ENCODE data around the gene CHRD.
"Not testable (repeated sequence)": the region's sequence is repeated elsewhere in the genome, so short reads cannot be mapped to it uniquely, and the experiment has no call there.

The CHRD gene

DNA sequence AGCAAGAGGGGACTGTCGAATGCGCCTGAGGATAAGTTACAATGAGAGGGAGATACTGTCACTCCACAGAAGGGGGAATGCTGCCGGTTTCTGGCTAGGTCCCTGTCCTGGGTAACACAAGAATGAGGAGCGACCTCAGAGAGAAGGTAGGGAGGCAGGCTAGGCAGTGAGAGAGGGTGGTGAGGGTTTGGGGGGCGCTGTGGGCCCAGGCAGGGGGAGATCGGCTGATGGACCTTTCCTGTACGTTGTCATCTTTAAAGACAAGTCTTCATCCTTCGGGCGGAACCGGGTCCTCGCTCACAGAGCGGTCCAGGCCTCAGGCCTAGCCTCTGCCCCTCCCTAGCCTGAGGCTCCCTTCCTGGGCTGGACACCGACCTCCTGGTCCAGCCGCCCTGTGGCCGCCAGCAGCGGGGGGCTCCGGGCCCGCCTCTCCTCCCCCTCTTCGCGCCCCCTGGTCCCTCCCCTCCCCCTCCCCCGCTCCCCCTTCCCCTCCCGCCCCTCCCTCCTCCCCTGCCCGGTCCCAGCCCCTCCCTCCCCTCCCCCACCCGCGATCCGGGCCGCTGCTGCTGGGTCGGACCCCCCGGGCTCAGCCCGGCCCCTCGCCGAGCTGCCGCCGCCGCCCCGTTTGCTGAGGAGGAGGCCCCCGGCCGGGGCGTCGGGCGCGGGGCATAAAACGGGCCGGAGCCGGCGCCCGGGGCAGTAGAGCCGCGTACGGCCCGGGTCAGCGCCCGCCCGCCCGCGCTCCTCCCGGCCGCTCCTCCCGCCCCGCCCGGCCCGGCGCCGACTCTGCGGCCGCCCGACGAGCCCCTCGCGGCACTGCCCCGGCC is at the start of gene CHRD:
Gene CHRD (plus strand): TSS at position 697 of the 827 bp plus-strand sequence. CDS start 265 bp downstream, outside the sequence.
- DNase-seq (ENCODE audit: low read depth, low spot score), result no peak

DNA sequence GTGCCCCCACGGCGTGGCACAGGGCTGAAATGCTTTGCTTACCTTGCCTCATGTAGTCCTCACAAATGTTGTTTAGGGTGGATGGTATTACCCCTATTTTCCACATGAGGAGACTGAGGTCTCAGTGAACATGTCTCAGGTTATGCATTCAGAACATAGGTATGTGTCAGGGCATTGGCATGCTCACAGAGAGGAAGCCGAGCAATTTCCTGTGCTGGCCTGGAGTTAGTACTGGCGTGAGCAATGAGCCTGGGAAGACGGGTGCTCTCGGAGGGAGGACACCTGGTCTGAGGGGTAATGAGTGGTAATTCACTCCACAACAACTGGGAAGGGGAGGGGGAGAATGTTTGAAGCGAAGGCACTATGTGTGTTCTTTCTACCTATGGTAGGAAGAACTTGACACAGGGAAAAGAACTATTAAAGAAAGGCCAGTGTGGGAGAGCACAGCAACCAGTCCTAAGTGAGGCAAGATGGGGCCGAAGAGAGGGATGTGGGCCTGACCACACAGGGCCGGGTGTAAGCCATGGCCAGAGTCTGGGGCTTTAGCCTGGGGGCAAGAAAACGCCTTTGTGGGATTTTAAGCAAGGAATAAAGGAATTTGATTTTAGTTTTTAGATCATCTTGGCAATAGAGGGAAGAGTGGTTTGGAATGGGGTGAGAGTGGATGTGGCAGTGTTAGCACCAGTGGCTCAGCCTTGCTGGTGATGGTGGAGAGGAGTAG is 47.3 kb upstream of the CHRD start:
- DNase-seq (ENCODE audit: low read depth, low spot score), result no peak

DNA sequence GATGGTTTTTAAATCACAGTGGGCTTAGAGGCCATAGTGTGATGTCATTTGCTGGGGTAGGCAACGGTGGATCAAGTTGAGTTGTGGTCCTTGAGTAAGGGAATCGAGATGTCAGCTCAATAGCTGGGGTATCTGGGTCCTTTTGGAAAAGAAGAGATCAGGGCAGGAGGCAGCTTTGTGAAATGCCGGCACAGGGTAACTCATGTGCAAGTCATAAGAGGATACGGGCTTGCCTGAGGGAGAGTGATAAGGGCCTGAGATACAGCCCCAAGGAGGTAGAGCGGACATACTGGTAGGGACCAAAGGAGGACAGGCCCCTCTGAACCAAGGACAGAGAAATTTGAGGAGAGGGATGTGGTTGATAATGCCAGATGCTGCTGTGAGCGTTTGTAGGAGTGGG is 46.7 kb upstream of the CHRD start:
- DNase-seq (ENCODE audit: low read depth, low spot score), result no peak

DNA sequence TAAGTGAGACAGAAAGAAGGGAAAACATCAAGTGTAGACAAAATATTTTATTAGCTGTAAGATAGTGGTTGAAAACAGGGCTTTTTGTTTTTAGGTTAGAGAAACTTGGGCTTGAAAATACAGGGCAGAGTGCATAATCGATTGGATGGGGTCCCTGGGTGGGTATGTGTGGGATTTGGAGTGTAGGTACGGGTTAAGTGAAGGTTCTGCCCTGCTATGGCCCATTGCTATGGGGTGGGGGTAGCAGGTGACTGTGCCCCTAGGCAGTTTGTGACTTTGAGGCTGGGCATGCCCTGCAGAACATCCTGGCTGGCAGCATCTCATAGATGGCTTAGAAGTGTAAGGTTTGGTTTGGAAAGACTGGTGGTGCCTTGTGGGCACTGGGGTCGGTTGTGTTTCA is 46.2 kb upstream of the CHRD start:
- no peak for DNase-seq (ENCODE audit: low read depth, low spot score)

DNA sequence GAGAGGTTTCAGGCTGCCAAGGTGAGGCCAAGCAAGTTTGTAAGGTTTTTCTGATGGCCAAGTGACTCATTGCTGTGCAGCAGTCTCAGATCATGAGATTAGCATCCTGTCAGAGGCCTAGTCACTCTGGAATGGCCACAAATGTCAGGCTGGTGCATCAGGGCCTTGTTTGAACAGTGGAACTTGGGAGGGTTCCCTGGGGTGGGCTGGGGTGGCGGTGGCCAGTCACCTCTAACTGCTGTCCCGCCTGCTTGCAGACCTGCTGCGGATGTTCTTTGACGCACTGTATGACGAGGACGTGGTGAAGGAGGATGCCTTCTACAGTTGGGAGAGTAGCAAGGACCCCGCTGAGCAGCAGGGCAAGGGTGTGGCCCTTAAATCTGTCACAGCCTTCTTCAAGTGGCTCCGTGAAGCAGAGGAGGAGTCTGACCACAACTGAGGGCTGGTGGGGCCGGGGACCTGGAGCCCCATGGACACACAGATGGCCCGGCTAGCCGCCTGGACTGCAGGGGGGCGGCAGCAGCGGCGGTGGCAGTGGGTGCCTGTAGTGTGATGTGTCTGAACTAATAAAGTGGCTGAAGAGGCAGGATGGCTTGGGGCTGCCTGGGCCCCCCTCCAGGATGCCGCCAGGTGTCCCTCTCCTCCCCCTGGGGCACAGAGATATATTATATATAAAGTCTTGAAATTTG is 45.2 kb upstream of the CHRD start:
- DNase-seq (ENCODE audit: low read depth, low spot score), result no peak

DNA sequence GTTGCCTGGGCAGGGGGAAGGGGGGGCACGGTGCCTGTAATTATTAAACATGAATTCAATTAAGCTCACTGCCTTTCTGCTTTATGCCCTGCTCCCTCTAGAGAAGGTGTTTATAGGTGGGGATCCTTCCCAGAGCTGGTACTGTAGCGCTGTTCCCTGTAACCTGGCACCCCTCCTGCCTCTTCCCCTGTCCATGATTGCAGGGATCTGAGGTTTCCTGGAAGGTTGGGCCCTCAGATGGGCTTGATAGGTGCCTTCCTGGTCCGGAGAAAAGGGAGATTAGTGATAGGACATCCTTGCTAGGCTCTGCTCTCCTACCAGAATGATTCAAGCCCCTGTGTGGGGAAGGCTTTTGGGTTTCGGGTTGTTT is 44.6 kb upstream of the CHRD start:
- DNase-seq (ENCODE audit: low read depth, low spot score), result no peak

DNA sequence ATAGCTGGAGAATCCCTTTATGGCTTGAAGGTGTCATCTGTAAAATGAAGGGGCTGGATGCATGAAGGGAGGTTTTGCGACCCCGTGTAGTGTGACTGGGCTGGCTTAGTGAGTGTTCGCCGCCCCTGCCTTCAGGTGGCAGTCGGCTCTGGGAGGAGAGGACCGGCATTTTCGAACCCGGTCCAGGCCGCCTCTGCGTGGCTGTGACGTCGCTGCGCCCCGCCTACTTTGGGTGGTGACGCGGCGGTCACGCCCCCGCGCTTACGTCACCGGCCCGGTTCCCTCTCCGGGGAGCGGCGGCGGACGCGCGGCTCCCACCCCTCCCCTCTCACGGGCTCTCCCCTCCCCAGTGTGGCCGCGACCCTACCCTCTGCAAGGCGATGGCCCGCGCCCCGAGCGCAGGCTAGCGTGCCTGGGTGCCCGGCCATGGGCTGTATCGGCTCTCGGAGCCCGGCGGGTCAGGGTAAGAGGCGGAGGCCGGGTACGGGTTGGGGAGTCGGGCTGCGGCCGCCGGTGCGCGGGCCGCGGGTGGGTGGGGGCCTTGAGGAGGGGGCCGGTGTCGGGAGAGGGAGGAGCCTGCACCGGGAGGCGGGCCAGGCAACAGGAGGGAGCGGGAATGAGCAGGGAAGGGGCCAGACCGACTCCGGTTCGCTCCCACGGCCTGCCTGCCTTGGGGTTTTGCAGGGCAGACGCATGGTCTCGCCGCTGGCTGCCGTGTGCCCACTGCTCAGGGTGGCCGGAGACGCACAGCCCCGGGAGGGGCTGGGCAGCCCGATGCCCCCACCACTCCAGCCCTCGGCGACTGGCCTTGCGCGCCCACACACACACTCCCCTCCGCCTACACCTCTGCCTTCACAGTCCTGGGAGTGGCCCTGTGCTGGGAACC is 44.0 kb upstream of the CHRD start:
- peak; percentile 96 for DNase-seq (ENCODE audit: low read depth, low spot score)

DNA sequence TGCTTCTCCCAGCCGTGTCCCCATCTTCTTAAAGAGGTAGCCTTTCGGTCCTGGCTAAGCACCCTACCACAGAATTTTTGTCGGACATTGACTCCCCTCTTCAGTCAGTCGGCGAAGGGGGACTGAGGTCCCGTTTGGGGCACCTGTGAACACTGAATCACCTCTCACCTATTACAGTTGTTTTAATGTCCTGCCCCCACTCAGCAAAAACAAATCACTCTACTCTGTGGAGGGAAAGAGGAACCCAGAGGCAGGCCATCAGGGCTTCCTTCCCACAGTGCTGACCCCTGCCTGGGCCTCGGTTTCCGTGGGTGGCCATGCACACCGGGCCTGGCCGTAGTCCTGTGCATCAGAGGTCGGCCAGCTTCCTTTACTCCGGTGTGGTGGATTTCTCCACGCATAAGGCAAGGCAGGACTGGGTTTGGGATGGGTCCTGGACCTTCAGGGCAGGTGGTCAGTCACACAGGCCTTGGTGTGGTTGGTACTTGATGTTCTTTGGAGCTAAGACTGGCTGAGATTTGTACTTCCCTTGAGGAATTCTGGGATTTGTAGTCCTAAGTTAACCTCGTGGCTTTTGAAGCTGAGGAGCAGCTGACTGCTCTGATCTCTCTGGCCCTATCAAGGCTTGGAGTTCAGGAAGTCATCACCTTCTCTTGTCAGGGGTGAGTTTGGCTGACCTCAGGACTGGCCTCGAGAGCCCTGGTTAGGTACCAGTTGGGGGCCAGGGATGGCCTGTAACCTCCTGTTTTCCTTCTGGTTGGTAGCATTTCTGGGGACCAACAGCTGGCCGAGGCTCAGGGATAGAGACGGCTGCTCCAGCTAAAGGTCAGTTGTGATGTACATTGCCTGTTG is 43.1 kb upstream of the CHRD start:
- peak; percentile 60 for DNase-seq (ENCODE audit: low read depth, low spot score)

DNA sequence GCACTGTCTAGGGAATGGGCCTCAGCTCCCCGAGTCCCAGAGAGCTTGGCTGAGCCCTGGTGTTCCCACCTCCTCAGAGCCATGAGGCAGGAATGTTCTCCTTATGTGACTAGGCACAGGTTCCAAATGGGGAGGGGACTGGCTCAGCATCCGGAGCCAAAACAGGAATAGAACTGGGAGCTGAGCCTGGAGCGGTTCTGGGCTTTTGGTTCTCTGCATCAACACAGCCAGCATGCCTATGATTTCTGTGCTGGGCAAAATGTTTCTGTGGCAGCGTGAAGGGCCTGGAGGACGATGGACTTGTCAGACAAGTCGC is 42.5 kb upstream of the CHRD start, which contains the start of gene FAM131A:
Gene FAM131A (plus strand): TSS at position 202 of the 316 bp plus-strand sequence. CDS start 31 bp downstream, at position 233.
- no peak for DNase-seq (ENCODE audit: low read depth, low spot score)

DNA sequence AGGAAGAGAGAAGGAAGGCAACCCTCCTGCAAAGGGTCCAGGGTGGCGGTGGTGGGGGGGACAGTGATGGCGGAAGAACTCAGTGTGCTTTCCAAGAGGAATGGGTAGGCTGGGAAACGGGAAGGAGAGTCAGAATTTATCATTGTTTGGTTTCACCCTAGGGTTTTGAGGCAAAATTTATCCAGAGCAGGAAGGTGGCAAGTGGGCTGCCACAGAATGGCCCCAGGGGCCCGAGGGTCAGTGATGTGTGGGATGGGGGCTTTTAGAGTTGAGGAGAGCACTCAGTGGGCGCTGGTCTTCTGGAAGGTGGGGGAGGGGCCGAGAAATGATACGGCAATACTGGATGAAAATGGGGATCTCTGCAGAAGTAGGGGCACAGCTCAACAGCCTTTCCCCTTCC is 41.9 kb upstream of the CHRD start:
- DNase-seq (ENCODE audit: low read depth, low spot score), result no peak

DNA sequence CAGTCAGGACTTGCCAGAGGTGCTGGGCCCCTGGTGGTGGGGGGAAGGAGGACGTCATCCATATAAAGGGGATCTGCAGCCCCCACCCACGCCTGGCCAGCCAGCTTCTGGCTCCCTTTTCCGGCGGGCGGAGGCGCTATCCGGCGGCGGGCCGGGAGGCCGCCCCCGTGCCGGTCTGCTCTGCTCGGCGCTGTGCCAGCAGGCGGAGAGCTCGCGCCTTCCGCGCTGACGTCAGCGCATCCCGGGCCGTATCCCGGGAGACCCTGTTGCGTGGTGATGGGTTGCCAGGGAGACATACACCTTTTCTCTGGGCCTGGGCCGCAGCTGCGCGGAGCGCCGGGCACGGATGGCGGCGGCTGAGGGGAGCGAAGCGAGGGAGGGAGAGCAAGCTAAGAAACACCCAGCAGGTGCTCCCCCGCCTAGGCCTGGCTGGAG is 41.3 kb upstream of the CHRD start:
- DNase-seq (ENCODE audit: low read depth, low spot score), result peak; percentile 94

DNA sequence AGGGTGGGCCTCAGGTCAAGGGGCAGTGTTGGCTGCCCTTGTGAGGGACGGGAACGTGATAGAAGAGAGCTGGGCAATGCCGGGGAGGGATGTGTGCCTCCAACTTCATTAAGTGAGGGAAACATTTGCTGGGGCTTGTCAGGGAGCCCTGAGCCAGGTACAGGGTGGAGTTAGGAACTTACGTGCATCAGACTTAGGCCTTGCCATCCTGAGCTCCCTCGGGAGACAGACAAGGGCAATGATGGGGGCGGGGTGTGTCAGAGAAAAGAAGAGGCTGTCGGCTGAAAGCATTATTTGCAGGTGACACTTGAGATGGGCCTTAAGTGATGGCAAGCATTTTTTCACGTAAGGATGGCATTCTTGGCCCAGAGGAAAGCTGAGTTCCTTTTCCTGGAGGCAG is 40.9 kb upstream of the CHRD start:
- no peak for DNase-seq (ENCODE audit: low read depth, low spot score)

DNA sequence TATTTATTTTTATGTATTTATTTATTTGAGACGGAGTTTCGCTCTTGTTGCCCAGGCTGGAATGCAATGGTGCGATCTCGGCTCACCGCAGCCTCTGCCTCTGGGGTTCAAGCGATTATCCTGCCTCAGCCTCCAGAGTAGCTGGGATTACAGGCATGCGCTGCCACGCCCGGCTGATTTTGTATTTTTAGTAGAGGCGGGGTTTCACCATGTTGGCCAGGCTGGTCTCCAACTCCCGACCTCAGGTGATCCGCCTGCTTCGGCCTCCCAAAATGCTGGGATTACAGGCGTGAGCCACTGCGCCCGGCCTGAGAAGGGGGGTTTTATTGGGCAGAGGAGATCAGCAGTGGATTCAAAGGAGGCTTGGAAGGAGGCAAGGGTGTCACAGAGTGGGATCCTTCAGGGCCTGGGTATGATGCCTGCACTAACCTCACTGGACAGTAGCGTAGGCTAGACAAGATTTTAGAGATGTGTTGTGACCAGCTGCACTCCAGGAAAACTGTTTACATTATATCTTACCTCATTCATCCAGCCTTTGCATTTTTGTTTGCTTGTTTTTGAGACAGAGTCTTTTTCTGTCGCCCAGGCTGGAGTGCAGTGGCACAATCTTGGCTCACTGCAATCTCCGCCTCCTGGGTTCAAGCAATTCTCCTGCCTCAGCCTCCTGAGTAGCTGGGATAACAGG is 40.3 kb upstream of the CHRD start:
- not testable (repeated sequence) for DNase-seq (ENCODE audit: low read depth, low spot score)

DNA sequence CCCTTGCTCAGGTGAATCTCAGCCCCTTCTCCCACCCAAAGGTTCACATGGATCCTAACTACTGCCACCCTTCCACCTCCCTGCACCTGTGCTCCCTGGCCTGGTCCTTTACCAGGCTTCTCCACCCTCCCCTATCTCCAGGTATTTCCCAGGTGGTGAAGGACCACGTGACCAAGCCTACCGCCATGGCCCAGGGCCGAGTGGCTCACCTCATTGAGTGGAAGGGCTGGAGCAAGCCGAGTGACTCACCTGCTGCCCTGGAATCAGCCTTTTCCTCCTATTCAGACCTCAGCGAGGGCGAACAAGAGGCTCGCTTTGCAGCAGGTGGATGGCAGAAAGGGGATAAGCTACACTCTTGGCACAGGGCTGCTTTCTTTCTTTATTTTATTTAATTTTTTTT is 37.9 kb upstream of the CHRD start:
- no peak for DNase-seq (ENCODE audit: low read depth, low spot score)

DNA sequence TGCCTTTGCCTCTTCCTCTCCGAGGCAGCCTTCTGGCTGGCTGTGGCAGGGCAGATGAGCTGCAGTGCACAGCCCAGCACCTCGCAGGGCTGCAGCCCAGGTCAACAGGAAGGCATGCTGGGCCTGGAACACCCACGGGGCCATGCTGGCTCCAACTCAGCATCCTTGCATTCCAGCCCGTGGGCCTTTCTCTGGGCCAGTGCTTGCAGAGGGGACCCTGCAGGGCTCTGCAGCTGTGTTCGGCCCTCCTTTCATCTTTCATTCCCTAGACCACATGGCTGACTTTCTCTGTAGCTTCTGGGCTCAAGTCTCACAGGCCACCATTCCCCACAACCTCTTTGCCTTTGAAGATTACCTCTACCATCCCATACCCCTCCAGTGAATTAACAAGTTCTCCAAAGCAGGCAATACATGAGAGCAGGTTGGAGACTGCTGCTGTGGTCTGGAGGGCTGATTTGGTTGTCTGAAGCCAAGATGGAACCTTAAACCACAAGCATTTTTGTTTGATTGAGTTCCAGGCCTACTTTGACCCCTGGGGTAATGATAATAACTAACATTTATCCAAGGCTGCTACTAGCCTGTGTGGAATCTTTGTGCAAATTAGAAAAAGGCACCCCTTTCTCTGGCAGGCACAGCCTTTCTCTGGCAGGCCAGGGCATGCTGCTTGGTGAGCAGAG is 36.5 kb upstream of the CHRD start:
- DNase-seq (ENCODE audit: low read depth, low spot score), result no peak

DNA sequence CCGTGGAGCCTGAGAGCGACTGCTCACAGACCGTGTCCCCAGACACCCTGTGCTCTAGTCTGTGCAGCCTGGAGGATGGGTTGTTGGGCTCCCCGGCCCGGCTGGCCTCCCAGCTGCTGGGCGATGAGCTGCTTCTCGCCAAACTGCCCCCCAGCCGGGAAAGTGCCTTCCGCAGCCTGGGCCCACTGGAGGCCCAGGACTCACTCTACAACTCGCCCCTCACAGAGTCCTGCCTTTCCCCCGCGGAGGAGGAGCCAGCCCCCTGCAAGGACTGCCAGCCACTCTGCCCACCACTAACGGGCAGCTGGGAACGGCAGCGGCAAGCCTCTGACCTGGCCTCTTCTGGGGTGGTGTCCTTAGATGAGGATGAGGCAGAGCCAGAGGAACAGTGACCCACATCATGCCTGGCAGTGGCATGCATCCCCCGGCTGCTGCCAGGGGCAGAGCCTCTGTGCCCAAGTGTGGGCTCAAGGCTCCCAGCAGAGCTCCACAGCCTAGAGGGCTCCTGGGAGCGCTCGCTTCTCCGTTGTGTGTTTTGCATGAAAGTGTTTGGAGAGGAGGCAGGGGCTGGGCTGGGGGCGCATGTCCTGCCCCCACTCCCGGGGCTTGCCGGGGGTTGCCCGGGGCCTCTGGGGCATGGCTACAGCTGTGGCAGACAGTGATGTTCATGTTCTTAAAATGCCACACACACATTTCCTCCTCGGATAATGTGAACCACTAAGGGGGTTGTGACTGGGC is 35.1 kb upstream of the CHRD start:
- DNase-seq (ENCODE audit: low read depth, low spot score), result no peak

DNA sequence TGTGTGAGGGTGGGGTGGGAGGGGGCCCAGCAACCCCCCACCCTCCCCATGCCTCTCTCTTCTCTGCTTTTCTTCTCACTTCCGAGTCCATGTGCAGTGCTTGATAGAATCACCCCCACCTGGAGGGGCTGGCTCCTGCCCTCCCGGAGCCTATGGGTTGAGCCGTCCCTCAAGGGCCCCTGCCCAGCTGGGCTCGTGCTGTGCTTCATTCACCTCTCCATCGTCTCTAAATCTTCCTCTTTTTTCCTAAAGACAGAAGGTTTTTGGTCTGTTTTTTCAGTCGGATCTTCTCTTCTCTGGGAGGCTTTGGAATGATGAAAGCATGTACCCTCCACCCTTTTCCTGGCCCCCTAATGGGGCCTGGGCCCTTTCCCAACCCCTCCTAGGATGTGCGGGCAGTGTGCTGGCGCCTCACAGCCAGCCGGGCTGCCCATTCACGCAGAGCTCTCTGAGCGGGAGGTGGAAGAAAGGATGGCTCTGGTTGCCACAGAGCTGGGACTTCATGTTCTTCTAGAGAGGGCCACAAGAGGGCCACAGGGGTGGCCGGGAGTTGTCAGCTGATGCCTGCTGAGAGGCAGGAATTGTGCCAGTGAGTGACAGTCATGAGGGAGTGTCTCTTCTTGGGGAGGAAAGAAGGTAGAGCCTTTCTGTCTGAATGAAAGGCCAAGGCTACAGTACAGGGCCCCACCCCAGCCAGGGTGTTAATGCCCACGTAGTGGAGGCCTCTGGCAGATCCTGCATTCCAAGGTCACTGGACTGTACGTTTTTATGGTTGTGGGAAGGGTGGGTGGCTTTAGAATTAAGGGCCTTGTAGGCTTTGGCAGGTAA is 34.3 kb upstream of the CHRD start:
- DNase-seq (ENCODE audit: low read depth, low spot score), result peak; percentile 90
